DMS114 treated with DMSO at 0.1 percent for 48 hours (cell line): Measurements from ENCODE around the gene NFATC2.
A peak's percentile ranks its signal among the peaks of the same experiment; 100 is the strongest.

Experiments used
- DNase-seq: peaks from one replicate; lab custom pipeline; 2025; ENCODE audit not compliant: unreplicated experiment; lab: John Stamatoyannopoulos, UW

Gene NFATC2

GRCh38 chr20:51379601-51380341 is 162.7 kb downstream of the NFATC2 start:
- DNase-seq: no peak

- DNase-seq: no peak
Observed at GRCh38 chr20:51378171-51378928, 164.2 kb downstream of the NFATC2 start.

GRCh38 chr20:51377132-51377531 is 165.4 kb downstream of the NFATC2 start:
- DNase-seq: no peak

- no peak for DNase-seq
Observed at GRCh38 chr20:51376111-51376510, 166.4 kb downstream of the NFATC2 start.

GRCh38 chr20:51375561-51375960 is 167.0 kb downstream of the NFATC2 start:
- DNase-seq: no peak

- no peak for DNase-seq
Observed at GRCh38 chr20:51374961-51375360, 167.6 kb downstream of the NFATC2 start.

GRCh38 chr20:51374456-51374830 is 168.1 kb downstream of the NFATC2 start:
- no peak for DNase-seq

GRCh38 chr20:51373713-51374455 is 168.6 kb downstream of the NFATC2 start:
- DNase-seq: no peak

- no peak for DNase-seq
Observed at GRCh38 chr20:51372966-51373365, 169.6 kb downstream of the NFATC2 start.

GRCh38 chr20:51372176-51372803 is 170.2 kb downstream of the NFATC2 start:
- peak; percentile 73 for DNase-seq

GRCh38 chr20:51371720-51372119 is 170.8 kb downstream of the NFATC2 start:
- no peak for DNase-seq

- no peak for DNase-seq
Observed at GRCh38 chr20:51369503-51369902, 173.0 kb downstream of the NFATC2 start.

GRCh38 chr20:51368461-51369211 is 173.9 kb downstream of the NFATC2 start:
- no peak for DNase-seq

- no peak for DNase-seq
Observed at GRCh38 chr20:51366155-51366886, 176.2 kb downstream of the NFATC2 start.

GRCh38 chr20:51365670-51366069 is 176.8 kb downstream of the NFATC2 start:
- DNase-seq: no peak

GRCh38 chr20:51363813-51364212 is 178.7 kb downstream of the NFATC2 start:
- DNase-seq: no peak

- DNase-seq: no peak
Observed at GRCh38 chr20:51363378-51363777, 179.1 kb downstream of the NFATC2 start.

- DNase-seq: no peak
Observed at GRCh38 chr20:51362254-51362653, 180.3 kb downstream of the NFATC2 start.

GRCh38 chr20:51361258-51361657 is 181.3 kb downstream of the NFATC2 start:
- no peak for DNase-seq
